Activated naive CD8-positive, alpha-beta T cell treated with anti-CD3 and anti-CD28 coated beads, Interleukin-2, amount 50 U/mL, for 16 hours (primary cell): ENCODE measurements around the gene HSD17B12.

Experiments
- DNase-seq: peaks from one replicate; pipeline ENCODE4 v3.0.0-alpha.2; 2020; ENCODE audit warnings: low read depth, low spot score

The HSD17B12 gene

GRCh38 chr11:43803766-43804165, 123.2 kb downstream of the HSD17B12 start:
- no peak for DNase-seq

GRCh38 chr11:43806976-43807375, 126.4 kb downstream of the HSD17B12 start:
- DNase-seq = no peak

- DNase-seq = no peak
Observed at GRCh38 chr11:43810929-43811596, 130.5 kb downstream of the HSD17B12 start.

GRCh38 chr11:43812471-43812870, 131.9 kb downstream of the HSD17B12 start:
- no peak for DNase-seq

- no peak for DNase-seq
Observed at GRCh38 chr11:43818220-43818619, 137.7 kb downstream of the HSD17B12 start.

- DNase-seq = no peak
Observed at GRCh38 chr11:43819926-43820325, 139.4 kb downstream of the HSD17B12 start.

GRCh38 chr11:43823316-43823715, 142.8 kb downstream of the HSD17B12 start:
- DNase-seq = no peak

GRCh38 chr11:43823851-43824250, 143.3 kb downstream of the HSD17B12 start:
- DNase-seq = no peak

GRCh38 chr11:43825217-43825816, 144.8 kb downstream of the HSD17B12 start:
- no peak for DNase-seq

- DNase-seq = peak; percentile 6
Observed at GRCh38 chr11:43830928-43831440, 150.4 kb downstream of the HSD17B12 start.

GRCh38 chr11:43832536-43832935, 152.0 kb downstream of the HSD17B12 start:
- DNase-seq = no peak

GRCh38 chr11:43833657-43834073, 153.1 kb downstream of the HSD17B12 start:
- no peak for DNase-seq

GRCh38 chr11:43834286-43834685, 153.7 kb downstream of the HSD17B12 start:
- no peak for DNase-seq

GRCh38 chr11:43835104-43835503, 154.6 kb downstream of the HSD17B12 start:
- DNase-seq = no peak

GRCh38 chr11:43837879-43838278, 157.3 kb downstream of the HSD17B12 start:
- no peak for DNase-seq

GRCh38 chr11:43842021-43842420, 161.5 kb downstream of the HSD17B12 start:
- no peak for DNase-seq

GRCh38 chr11:43845816-43846215, 165.3 kb downstream of the HSD17B12 start:
- DNase-seq = no peak

GRCh38 chr11:43852057-43852636, 171.6 kb downstream of the HSD17B12 start:
- peak; percentile 17 for DNase-seq

- DNase-seq = no peak
Observed at GRCh38 chr11:43853781-43854180, 173.2 kb downstream of the HSD17B12 start.

- no peak for DNase-seq
Observed at GRCh38 chr11:43856993-43857392, 176.5 kb downstream of the HSD17B12 start.

- no peak for DNase-seq
Observed at GRCh38 chr11:43861141-43861540, 180.6 kb downstream of the HSD17B12 start.

GRCh38 chr11:43866520-43866919, 186.0 kb downstream of the HSD17B12 start:
- DNase-seq = no peak

GRCh38 chr11:43866969-43867368, 186.4 kb downstream of the HSD17B12 start:
- DNase-seq = no peak
